ENCODE measurements around the gene SH3PXD2A. TPM values are rescaled to one million over a fixed set of nuclear protein-coding genes. Genes with fewer than 3 reads are reported as not detected.

SH3PXD2A gene
- total RNA-seq, 4 donors from 2014 or later, result 55.7 to 71.8 (median 66.8) TPM

DNA sequence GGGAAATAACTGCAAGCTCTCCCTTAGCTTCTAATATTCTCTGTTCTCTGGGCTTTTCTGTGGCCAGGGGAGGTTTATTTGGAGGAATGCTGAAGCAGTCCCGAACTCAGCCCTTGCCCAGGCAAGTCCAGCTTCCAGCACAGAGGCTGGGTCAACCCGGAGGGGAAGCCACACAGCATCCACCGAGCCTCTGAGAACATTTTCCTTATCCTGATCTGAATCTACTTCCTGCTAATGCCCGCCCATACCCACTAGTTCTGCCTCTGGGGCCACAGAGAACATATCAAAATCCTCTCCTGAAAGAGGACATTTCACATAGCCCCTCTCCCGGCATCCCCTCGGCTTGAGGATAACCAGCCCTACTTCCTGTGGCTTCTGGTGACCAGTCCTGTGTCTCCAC lies 31.1 kb downstream of the SH3PXD2A start:
- Histone ChIP-seq H3K9me3 (no peaks in the 10 kb centered on the region), H3K27me3 (no peaks in the 10 kb centered on the region), H3K4me1 (peaks cover 38% of the 10 kb centered on the region), H3K36me3 (no peaks in the 10 kb centered on the region), H3K4me3 (no peak overlapping the region), H3K27ac (no peak overlapping the region)
- WGBS, result 45% methylated on average over 6 of the region's 6 CpGs
- peak in 1 of 2 donors; percentile 37 for DNase-seq (ENCODE audit: low spot score in 2 of 2)
- TF ChIP-seq EP300 (IDR thresholded peaks at IDR 0.05) (no peak), POLR2AphosphoS5 (IDR thresholded peaks at IDR 0.05) (no peak), POLR2A (IDR thresholded peaks at IDR 0.05) (no peak)
- TF ChIP-seq, protein P1, sequence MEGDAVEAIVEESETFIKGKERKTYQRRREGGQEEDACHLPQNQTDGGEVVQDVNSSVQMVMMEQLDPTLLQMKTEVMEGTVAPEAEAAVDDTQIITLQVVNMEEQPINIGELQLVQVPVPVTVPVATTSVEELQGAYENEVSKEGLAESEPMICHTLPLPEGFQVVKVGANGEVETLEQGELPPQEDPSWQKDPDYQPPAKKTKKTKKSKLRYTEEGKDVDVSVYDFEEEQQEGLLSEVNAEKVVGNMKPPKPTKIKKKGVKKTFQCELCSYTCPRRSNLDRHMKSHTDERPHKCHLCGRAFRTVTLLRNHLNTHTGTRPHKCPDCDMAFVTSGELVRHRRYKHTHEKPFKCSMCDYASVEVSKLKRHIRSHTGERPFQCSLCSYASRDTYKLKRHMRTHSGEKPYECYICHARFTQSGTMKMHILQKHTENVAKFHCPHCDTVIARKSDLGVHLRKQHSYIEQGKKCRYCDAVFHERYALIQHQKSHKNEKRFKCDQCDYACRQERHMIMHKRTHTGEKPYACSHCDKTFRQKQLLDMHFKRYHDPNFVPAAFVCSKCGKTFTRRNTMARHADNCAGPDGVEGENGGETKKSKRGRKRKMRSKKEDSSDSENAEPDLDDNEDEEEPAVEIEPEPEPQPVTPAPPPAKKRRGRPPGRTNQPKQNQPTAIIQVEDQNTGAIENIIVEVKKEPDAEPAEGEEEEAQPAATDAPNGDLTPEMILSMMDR (IDR thresholded peaks at IDR 0.05), result no peak

DNA sequence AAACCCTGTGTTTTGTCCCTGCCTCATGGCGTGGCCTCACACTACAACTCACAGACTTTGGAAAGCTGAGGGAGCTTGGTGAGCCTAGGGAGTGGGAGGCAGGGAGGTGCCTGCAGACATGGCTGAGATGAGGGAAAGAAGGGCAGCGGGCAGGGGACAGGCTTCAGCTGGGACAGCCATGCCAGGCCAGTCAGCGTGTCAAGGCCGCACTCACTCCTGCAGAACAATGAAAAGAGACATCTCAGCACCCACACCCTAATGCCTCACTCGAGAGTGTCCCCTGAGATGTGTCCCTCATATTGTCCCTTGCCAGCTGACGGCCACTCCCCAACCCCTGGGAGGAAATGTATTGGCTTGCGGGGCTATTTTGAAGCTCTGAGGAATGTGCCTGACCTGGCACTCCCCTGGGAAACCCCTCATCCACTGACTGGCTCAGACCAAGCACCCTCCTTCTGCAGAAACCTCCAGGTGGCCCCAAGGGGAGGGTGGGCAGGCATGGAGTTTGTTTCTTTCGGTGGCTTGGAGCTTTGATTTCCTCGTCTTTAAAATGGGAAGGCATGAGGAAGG lies 31.6 kb downstream of the SH3PXD2A start:
- Histone ChIP-seq H3K9me3 (no peaks in the 10 kb centered on the region), H3K4me1 (peaks cover 43% of the 10 kb centered on the region), H3K36me3 (no peaks in the 10 kb centered on the region), H3K27me3 (no peaks in the 10 kb centered on the region), H3K4me3 (no peak overlapping the region), H3K27ac (no peak overlapping the region)
- DNase-seq (ENCODE audit: low spot score in 2 of 2), result peak in 1 of 2 donors; percentile 40
- TF ChIP-seq POLR2A (IDR thresholded peaks at IDR 0.05) (no peak), POLR2AphosphoS5 (IDR thresholded peaks at IDR 0.05) (no peak), EP300 (IDR thresholded peaks at IDR 0.05) (no peak)
- TF ChIP-seq, protein P1 (IDR thresholded peaks at IDR 0.05), result no peak
- 68% methylated on average over 8 of the region's 9 CpGs for WGBS

- Histone ChIP-seq H3K9me3 (no peaks in the 10 kb centered on the region), H3K27me3 (no peaks in the 10 kb centered on the region), H3K4me3 (no peak overlapping the region), H3K4me1 (peaks cover 39% of the 10 kb centered on the region), H3K36me3 (no peaks in the 10 kb centered on the region), H3K27ac (no peak overlapping the region)
- TF ChIP-seq, protein P1 (IDR thresholded peaks at IDR 0.05), result no peak
- TF ChIP-seq POLR2A (IDR thresholded peaks at IDR 0.05) (no peak), EP300 (IDR thresholded peaks at IDR 0.05) (no peak), POLR2AphosphoS5 (IDR thresholded peaks at IDR 0.05) (no peak)
- no peak for DNase-seq (ENCODE audit: low spot score in 2 of 2)
- 47% methylated on average over 3 of the region's 3 CpGs for WGBS
Observed at GRCh38 chr10:103822800-103823199, 32.6 kb downstream of the SH3PXD2A start.

DNA sequence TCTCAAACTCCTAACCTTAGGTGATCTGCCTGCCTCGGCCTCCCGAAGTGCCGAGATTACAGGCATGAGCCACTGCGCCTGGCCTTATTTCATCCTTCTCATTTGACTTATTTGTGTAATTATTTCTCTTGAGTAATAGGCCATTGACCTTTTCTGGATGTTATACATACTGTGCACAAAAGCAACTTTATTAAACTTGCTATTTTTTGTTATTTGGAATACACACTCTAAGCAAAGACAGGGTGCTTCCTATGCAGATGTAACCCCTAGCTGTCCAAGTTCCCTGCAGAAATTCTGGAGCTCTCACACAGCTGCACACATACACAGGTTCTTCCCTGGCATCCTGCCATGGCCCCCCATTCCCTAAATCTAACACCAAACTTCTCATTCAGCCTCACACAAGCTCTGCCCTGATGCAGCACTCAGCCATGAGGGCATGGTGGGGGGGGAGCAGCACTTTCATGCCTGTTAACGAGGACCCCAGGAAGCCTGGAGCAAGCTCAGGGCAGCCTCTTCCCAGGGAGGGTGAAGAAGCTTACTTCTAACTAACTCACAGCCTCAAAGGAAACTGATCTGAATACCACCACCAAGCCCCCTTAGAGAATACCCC lies 33.2 kb downstream of the SH3PXD2A start:
- 91% methylated on average over 5 of the region's 5 CpGs for WGBS
- Histone ChIP-seq H3K27me3 (no peaks in the 10 kb centered on the region), H3K36me3 (no peaks in the 10 kb centered on the region)

More for the DNA sequence above, 33.2 kb downstream of the SH3PXD2A start:
- Histone ChIP-seq H3K27ac (no peak overlapping the region), H3K9me3 (no peaks in the 10 kb centered on the region), H3K4me1 (peaks cover 39% of the 10 kb centered on the region), H3K4me3 (no peak overlapping the region)
- TF ChIP-seq POLR2A (IDR thresholded peaks at IDR 0.05) (no peak), EP300 (IDR thresholded peaks at IDR 0.05) (no peak), POLR2AphosphoS5 (IDR thresholded peaks at IDR 0.05) (no peak)
- TF ChIP-seq, protein P1 (IDR thresholded peaks at IDR 0.05), result no peak
- peak in 1 of 2 donors; percentile 59 for DNase-seq (ENCODE audit: low spot score in 2 of 2)
